ENCODE data around the gene ARID1B.

The ARID1B gene

DNA sequence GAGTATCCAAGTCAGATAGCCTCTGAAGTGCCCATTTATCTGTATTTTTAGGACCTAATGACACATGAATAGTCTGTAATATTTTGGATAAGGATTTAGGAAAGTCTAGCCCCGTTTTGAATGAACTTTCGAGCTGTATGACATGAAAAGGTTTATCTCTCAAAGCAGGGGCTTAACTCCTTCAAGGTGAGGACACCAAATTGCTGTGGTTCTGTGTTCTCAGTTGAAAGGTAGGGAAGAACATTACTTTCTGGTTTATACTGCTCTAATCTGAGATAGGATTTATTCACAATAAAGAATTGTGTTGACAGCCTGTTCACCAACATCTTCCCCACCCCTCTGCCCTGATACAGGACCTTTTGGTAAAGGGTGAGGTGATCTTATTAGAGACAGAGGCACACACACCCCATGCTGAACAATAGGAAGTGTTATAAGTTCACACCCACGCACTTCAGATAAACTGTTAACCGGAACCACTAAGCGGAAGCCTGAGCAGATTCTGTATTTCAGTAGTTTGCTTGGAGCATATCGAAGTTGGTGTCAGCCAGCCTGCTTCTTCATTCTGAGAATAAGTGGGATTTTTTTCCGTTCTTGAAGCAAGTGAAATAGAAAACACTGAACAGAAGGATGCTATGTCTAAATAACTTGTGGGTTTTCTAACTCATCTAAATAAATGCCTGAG is 322.9 kb downstream of the ARID1B start:
- no peak for DNase-seq (ENCODE audit: low read depth)

DNA sequence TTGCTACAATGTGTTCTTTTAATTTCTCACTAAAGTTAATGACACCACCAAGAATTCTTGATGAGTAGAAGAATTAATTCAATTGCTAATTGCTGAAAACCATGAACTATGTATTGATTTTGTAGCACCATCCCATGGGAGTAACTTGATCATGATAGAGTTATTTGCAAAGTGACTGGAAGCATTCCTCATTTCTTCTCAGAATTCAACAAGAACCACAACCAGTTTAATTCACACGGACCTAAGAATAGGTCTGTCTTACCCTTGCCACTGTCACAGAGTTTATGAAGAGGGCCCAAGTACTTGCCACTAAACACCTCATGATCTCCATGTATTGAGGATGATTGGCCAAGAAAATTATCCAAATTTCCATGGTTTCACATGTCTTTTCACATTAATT is 324.0 kb downstream of the ARID1B start:
- no peak for DNase-seq (ENCODE audit: low read depth)

DNA sequence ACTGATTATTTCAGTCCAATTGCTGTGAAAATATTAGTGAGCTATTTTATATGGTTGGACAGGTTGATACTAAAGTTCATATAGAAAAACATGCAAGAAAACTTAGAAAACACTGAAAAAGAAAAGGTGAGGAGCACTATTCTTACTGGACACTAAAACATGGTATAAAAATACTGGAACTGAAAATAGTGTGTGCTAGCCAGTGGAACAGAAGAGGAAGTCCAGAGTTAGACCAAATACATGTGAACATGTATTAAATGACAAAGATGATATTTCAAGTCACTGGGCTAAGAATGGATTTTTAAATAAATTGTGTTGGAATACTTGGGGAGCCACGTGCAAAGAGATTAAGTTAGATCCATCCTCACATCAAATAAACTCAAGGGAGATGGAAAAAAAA is 327.6 kb downstream of the ARID1B start:
- no peak for DNase-seq (ENCODE audit: low read depth)

DNA sequence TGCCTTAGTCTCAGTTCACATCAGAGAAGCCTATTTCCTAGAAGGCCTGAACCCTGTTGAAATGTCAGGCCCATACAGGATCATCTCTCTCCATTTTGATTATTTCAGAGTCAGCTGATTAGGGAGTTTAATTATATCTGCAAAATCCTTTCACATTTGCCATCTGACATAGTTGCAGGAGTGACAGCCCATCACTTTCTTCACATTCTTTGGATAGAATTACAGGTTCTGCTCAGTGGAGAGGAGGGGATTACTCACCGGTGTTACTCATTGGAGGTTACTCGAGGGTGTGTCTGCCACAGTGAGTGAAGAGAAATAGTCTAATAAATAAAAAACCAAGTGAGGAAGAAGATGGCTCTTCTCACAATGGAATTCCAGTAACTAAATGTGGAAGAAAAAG is 329.3 kb downstream of the ARID1B start:
- peak; percentile 48 for DNase-seq (ENCODE audit: low read depth)

DNA sequence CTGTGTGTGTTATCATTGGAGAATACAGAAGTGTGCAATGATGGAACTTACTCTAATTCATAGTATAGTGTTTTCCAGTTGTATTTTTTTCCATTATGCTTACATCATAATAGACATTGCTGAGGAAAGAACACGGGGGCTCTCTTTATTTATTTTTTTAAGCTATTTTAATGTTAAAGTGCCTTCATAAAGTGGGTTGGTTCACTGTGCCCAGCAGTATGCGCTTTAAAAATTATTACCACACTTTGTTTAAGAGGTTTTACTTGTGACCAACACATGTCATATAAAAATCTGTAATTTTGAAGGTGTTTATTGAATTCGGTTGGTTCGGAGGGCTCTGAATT is 330.4 kb downstream of the ARID1B start:
- no peak for DNase-seq (ENCODE audit: low read depth)

DNA sequence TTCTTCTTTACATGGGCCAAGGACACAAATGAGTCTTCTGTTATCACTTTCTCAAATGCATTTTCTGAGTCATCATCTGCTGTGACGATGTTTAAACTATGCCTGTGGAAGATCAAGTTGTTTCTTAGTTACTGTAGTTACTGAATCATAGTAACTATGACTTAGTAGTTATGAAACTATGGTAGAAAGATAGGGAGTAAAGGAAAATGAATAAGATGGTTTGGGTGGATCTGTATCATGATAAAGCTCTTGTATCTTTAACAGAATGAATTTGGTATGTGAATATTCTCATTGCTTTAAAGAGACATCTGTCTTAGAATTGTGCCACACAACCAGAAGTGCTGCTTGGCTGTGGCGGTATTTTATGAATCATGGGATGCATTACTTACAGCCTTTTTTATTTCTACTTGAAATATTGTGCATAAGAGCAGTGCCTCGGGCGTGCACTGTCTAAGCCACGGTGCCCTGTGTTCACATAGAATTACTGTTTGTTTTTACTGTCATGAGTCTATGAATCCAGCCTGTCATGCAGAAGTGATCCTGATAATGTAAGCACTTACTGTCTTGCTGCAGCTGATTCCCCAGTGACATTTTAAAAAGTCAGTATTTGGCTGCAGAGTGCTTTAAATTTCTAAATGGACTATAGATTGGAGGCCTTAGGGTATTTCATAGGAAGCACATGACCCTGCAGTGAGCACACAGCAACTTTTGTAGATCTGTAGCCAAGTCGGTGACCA is 330.9 kb downstream of the ARID1B start:
- DNase-seq (ENCODE audit: low read depth) = peak; percentile 53

DNA sequence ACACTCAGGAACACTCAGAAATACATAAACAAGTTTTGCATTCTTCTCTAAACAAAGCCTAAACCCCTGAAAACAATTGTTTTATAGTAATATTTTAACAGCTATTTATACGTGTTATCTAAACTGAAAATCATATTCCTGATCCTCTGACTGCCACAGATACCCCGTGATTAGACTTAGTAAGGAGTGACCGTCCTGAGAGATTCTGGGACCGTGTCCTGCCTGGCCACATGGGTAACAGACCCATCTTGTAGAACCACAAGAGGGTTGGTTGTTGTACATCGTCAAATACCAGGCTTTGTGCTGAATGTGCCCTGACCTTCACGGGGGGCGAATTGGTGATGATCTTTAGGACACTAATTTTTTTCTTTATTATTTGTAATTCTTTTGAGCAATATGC is 331.7 kb downstream of the ARID1B start:
- no peak for DNase-seq (ENCODE audit: low read depth)

DNA sequence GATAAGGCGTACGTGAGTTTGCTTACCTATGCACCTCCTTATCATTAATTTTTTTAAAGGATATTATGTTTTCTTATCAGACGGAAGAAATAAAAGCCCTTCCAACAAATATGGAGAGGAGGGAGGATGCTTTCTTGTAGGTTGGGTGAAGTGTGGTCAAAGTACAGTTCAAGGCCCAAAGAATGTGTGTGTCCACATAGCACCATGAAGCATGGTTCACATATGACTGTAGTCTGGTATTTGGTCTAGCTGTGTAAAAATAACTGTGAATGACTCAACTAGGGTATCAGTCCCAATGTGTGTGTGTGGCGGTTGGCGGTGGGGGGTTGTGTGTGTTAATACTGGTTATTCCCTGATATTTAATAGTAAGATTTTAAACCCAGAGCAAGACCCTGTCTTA is 333.4 kb downstream of the ARID1B start:
- DNase-seq (ENCODE audit: low read depth) = no peak

DNA sequence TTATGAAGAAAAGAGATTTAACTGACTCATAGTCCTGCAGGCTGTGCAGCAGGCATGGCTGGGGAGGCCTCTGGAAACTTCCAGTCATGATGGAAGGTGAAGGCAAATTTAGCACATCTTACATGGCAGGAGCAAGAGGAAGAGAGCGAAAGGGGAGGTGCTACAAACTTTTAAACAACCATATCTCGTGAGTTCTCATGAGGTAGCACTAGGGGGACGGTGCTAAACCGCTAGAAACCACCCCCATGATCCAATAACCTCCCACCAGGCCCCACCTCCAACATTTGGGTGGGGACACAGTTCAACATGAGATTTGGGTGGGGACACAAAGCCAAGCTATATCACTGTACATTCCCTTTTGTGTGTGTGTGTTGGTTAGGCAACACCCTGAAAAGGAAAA is 336.2 kb downstream of the ARID1B start:
- no peak for DNase-seq (ENCODE audit: low read depth)

DNA sequence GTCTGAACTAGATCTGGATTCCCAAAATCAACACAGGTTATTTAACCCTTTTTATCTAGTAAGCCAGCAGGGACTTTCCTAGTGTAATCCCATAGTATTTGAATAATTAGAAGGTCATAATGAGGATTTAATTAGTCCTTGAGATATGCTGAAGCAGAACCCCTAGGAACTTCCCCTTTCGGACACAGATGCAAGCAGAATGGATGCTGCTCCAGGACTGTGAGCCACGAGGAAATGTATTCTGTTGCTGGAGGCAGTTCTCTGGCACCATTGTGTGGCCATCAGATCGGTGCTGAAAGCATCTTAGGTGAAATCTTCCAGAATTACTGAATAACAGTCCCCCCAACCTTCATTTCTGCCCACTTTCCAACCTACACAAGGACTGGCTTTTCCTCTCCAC is 339.2 kb downstream of the ARID1B start:
- DNase-seq (ENCODE audit: low read depth) = no peak

DNA sequence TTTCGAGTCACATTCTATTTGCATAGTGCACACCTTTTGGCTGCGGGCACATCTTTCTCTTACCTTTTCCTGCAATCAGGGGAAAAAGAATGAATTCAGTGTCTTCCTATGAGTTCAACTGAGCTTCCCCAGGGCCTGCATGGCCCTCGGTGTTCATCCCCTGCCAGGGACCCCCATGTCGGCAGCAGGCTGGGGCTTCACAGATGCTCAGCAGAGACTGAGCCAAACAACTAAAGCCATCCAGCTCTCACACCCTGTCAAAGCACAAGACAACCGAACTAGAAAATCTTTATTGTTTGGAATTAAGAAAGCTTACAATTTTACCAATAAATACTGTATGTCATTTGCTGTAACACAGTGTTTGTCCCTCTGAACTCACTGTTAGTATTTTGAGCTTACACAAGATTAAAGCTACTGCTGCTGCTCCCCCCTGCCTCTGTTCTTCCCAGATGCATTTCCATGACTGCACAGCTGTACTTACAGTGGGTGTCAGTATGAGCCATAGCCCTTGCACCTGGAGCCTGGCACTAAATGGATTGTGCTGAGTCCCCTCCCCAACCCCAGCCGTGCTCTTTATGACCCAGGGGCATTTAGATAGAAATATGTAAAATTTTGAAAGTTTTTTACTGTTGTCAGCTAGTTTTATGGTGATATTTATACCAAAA is 340.4 kb downstream of the ARID1B start:
- no peak for DNase-seq (ENCODE audit: low read depth)

DNA sequence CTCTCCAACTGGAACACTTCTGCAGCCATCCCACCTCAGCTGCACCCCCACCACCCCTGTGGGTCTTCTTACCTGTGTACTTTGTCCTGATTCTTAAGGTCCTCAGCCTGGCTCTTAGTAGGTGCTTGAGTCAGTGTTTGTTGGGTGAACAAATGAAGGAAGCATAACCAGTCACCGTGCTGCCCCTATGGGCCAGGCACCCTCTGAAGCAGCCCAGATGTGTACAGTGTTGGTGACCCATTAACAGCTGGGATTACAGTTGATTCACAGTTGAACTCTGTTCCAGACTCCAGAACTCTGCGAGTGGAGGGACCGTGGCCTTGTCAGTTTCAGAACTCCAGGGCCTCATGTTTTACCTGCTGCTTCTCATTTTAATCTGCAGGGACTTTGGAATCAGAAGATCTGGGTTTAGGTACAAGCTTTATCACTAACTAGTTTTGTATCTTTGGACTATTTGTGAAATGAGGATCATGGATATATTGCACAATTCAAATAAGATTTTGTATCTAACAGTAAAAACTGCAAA is 342.4 kb downstream of the ARID1B start:
- DNase-seq (ENCODE audit: low read depth) = no peak

DNA sequence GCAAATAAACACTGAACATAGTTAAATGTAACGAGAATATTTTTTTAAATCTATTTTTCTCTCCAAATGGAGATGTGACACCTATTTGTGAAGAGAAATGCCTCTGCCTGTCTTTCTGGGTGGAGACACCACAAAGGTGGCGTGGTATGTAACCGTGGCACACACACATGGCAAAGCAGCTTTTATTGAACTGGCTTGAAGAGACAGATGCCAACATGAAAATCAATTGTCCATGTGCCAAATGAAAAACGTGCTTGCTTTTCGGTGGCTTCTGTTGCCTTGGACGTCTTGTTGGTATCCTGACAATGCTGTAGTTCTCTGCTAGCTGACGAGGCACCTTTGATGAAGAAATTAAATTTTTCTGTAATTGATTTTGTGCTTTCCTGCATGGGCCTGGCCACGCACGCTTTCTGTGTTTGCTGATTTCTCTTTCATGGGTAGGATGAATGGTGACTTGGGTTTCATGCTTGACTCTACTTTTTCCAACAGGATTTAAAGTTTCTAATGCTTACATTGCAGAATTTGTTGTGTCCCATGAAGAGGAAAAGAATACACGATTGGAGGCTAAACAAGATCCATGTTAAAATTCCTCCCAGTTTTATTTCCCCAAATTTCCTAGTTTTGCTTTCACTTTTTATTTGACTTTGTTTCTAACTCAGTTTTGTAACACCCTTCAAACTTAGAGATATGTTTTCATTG is 343.5 kb downstream of the ARID1B start:
- DNase-seq (ENCODE audit: low read depth) = no peak

DNA sequence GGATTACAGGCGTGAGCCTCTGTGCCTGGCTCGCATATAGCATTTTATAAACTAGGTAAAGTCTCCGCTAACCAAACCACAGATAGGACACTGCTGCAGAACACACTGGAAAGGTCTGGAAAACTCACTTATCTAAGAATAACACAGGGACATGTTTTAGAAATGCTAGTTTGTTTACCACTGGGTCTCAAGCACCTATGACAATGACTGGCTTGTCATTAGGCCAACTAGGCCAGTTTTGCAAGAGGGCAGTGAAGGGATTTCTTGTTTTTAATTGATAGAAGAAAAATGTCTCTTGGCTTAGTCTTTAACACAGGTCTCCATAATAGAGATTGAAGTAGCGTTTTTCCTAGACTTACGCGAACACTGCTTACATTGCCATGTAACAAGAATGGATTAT is 344.7 kb downstream of the ARID1B start:
- no peak for DNase-seq (ENCODE audit: low read depth)

DNA sequence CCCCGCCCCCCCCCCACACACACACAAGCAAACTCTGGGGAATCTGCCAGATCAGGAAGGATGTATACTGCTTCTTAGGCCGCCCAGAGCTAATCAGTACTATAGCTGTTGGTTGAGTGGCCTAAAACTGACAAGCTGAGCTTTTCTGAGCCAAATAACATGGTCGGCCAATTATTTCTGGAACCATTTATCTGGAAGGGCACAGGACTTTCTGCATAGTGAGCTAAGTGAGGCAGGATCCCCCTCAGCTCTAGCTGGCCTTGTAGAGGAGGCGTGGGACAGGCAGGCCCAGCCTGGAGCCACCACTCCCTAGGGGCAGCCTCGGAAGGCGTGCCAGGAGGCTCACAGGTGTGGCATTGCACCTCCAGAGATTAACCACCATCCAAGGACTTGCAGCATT is 346.1 kb downstream of the ARID1B start:
- no peak for DNase-seq (ENCODE audit: low read depth)

DNA sequence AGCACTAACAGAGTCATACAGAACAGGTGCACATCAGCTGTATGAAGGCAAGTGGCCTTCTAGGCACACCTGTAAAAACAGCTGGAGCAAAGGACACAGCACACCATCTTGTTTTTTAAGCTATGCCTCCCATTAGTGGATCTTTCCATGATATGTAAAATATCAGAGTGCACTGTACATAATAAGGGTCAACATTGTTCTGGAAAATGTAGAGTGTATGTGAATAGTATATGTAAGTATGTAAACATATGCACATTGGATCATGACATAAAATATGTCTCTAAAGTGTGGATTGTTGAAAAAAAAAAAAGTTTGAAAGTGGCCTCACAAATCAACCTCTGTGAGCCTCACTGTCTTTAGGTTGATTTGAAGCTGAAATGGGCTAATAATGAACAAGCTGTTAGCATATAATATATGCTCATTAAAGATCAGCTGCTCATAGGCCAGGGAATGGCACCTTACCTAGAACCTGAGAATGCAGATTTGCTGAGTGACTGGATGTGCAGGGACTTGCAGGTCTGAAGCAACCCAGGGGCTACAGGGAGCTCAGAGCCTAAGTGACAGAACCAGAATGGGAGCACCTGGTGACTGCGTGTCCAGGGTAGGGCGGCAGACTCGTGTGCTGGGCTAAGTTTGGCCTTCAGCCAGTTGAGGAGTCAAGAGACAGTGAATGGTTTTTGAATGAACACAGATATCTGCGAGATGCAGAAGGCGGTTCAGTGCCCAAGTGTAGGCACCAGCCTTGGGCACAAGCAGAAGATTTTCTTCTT is 347.5 kb downstream of the ARID1B start:
- DNase-seq (ENCODE audit: low read depth) = no peak

DNA sequence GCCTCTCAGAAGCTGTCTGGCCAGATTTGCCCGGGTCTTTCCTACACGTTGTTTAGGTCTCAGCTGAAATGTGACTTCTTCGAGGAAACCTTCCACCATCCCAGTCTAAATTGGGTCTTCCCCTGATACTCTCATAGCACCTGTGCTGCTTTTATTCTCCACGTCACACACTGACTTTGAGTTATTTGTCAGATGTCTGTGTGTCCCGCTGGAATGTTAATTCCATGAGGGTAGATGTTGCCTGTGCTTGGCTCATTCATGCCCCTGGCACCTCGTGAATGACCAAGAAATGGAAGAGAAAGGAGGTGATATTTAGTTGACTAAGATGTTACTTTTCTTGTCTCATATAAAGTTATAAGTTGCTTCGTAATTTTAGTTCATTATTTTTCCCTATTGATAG is 348.4 kb downstream of the ARID1B start:
- DNase-seq (ENCODE audit: low read depth) = no peak

DNA sequence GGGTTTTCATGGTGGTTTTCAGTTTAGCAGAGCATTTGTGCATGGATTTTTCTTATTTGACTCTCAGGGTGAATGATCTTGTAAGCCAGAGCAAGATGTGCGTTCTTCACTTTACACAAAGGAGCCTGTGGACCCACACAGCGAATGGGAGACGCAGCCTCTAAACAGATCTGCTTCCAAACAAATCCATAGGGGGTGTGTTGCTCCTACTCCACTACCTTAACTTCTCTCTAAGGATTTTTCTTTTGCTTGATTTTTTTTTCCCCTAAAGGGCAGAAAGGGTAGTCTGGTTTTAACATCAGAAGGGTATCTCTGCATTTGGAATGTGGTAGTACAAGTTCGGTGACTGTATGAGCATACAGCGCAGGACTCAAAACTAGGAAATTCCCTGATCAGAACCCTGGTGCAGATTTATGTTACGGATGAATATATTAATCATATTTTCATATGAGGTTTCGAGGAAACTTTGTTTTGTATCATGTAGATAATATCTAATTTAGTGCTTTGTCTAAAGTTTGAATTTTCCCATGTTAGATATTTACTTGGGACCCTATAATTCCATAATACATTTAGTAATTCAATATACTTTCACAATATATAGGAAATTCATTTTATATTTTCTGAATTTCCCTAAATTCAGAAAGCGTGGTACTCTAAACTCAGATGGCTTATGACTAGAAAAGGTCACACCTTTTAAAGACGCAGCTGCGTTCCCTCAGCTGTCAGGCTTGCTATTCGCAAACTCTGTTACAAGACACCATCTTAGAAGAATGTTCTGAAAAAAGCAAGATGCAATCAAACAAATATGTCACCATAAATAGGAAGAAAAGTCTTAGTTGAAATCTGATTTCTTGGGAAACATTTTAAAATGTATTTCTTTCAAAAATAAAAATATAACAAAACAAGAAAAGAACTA is 349.3 kb downstream of the ARID1B start:
- no peak for DNase-seq (ENCODE audit: low read depth)

DNA sequence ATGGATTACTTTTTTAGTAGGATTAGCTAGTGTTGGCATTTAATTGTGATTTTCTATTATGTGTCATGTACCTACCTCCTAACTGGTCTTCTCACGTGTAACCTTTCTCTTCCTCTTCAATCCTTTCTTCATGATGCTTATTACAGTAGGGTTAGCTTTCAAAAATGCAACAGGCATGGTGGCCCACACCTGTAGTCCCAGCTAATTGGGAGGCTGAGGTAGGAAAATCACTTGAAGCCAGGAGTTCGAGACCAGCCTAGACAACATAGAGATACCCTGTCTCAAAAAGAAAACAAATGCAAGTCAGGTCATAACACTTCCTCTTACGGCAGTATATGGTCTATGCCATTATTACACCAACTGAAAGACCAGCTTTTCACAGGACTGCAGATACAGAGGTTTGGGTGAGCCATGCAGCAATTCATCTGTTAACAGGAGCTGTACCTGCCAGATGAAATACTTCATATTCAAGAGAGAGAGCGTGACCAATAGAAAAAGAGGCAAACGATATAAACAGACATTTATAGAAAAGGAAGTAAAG is 351.1 kb downstream of the ARID1B start:
- no peak for DNase-seq (ENCODE audit: low read depth)

DNA sequence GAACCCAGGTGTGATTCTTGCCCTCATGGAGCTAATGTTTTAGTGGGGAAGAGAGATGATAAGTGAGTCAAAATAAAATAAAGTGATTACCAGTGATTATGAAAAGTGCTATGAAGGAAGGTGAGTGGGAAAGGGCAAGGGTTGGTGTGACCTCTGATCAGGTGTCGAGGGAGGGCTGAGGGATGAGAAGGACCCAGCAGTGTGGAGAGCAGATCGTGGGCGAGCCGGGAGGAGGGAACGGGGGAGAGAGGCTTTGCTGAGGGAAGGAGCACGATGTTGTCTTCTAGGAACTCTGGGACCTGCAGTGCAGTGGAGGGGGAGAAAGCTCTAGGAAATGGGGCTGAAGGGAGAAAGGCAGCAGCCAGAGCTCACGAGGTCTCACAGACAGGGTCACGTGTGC is 354.1 kb downstream of the ARID1B start:
- no peak for DNase-seq (ENCODE audit: low read depth)

DNA sequence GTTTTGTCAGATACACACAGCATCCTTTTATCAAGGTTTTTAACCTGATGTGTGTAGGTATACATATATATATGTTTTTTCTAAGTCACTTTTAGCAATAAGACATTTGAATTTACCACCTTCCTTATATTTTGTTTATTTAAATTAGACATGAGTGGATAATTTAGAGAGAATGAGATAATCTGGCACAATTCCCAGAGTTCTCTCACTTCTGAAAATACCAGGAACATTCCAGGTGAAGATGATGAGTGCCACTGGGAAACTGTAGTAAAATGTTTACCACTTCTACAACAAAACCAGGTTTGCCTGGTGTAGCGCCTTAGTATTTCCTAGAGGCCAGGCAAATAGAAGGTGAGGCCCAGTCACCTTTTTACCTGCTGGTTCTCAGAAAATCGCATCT is 356.7 kb downstream of the ARID1B start:
- no peak for DNase-seq (ENCODE audit: low read depth)

Data from HS-27A (cell line).